IMR-90 (cell line): ENCODE measurements around the gene GMFB. TPM values are rescaled to one million over a fixed set of nuclear protein-coding genes. Genes with fewer than 3 reads are reported as not detected.

Experiments used
- ATAC-seq: fragments of 200-7000 bp; cut with Tn5 transposase; 2 replicates; pipeline ENCODE4 v1.9.1; 2020; ENCODE audit warnings: low read depth, mild to moderate bottlenecking, moderate library complexity
- BruUV-seq: library from RNA; stranded (reverse); fragments of 400-500 nt; replicated peaks from 2 replicates; lab custom pipeline; 2021; lab: Mats Ljungman, UMichigan
- CTCF ChIA-PET: fragments of 300-600 bp; formaldehyde crosslinking; extraction: SDS; loops from one replicate; lab custom pipeline; 2021; ENCODE audit warnings: antibody characterized with exemption; lab: Yijun Ruan, JAX
- POLR2A ChIA-PET: fragments of 300-600 bp; sonication (Branson Sonifier 250); formaldehyde crosslinking; loops from one replicate; lab custom pipeline; 2022; ENCODE audit warnings: antibody characterized with exemption; ENCODE audit not compliant: unreplicated experiment; lab: Charles Lee
- DNase-seq: peaks from one replicate; pipeline ENCODE4 v3.0.0; 2013
- H2AFZ ChIP-seq: replicated peaks from 2 replicates; pipeline ENCODE3; 2013; ENCODE audit warnings: low read length, mild to moderate bottlenecking; ENCODE audit not compliant: poor library complexity
- H2AK5ac ChIP-seq: 2 replicates; pipeline ENCODE4 v1.6.1; 2013; ENCODE audit warnings: low read depth, low read length, inconsistent platforms
- H2AK9ac ChIP-seq: replicated peaks from 2 replicates; pipeline ENCODE3; 2013; ENCODE audit warnings: mild to moderate bottlenecking, low read depth, low read length, moderate library complexity; ENCODE audit not compliant: poor library complexity
- H2BK120ac ChIP-seq: 2 replicates; pipeline ENCODE4 v1.6.1; 2013; ENCODE audit warnings: low read depth, low read length, inconsistent platforms
- H2BK15ac ChIP-seq: 3 replicates; pipeline ENCODE4 v1.6.1; 2013; ENCODE audit warnings: low read depth, low read length, inconsistent platforms
- H2BK20ac ChIP-seq: 2 replicates; pipeline ENCODE4 v1.6.1; 2013; ENCODE audit warnings: low read depth, mild to moderate bottlenecking, inconsistent platforms, low read length, moderate library complexity
- H2BK5ac ChIP-seq: 2 replicates; pipeline ENCODE4 v1.6.1; 2013; ENCODE audit warnings: mild to moderate bottlenecking, low read depth, low read length, inconsistent platforms; ENCODE audit not compliant: poor library complexity, severe bottlenecking
- H3K14ac ChIP-seq: replicated peaks from 2 replicates; pipeline ENCODE4 v1.6.1; 2013; ENCODE audit warnings: low read depth, low read length, inconsistent platforms
- H3K18ac ChIP-seq: 2 replicates; pipeline ENCODE4 v1.6.1; 2013; ENCODE audit warnings: low read depth, low read length, control low read depth
- H3K23ac ChIP-seq: 2 replicates; pipeline ENCODE4 v1.6.1; 2013; ENCODE audit warnings: low read depth, low read length, inconsistent platforms
- H3K27ac ChIP-seq: 2 replicates; pipeline ENCODE4 v1.5.1; 2013; ENCODE audit warnings: mild to moderate bottlenecking, control low read depth, low read length; ENCODE audit not compliant: insufficient read depth
- H3K27me3 ChIP-seq: 2 replicates; pipeline ENCODE4 v1.6.1; 2013; ENCODE audit warnings: low read length; ENCODE audit not compliant: control insufficient read depth, insufficient read depth
- H3K36me3 ChIP-seq: 2 replicates; pipeline ENCODE4 v1.6.1; 2013; ENCODE audit warnings: low read length, mixed read lengths; ENCODE audit not compliant: control insufficient read depth, insufficient read depth
- H3K4ac ChIP-seq: 2 replicates; pipeline ENCODE4 v1.6.1; 2013; ENCODE audit warnings: low read depth, low read length, inconsistent platforms
- H3K4me1 ChIP-seq: 2 replicates; pipeline ENCODE4 v1.6.1; 2013; ENCODE audit warnings: low read length, mixed read lengths; ENCODE audit not compliant: control insufficient read depth, insufficient read depth
- H3K4me2 ChIP-seq: 2 replicates; pipeline ENCODE4 v1.6.1; 2013; ENCODE audit warnings: low read depth, mild to moderate bottlenecking, control low read depth, low read length, moderate library complexity
- H3K4me3 ChIP-seq: 2 replicates; pipeline ENCODE4 v1.5.1; 2013; ENCODE audit warnings: low read depth, mild to moderate bottlenecking, control low read depth, low read length, moderate library complexity; ENCODE audit not compliant: insufficient read depth
- H3K56ac ChIP-seq: 2 replicates; pipeline ENCODE4 v1.6.1; 2013; ENCODE audit warnings: low read length, inconsistent platforms; ENCODE audit not compliant: insufficient read depth; ENCODE audit errors: extremely low read depth
- H3K79me1 ChIP-seq, 2 experiments: 2 replicates each; pipeline ENCODE4 v1.6.1; 2013; ENCODE audit warnings: low read length in 2 of 2, inconsistent platforms in 1 of 2, low read depth in 1 of 2
- H3K9ac ChIP-seq: 2 replicates; pipeline ENCODE4 v1.6.1; 2013; ENCODE audit warnings: low read depth, low read length, control low read depth
- H3K9me1 ChIP-seq: 2 replicates; pipeline ENCODE4 v1.6.1; 2013; ENCODE audit warnings: low read length, inconsistent platforms; ENCODE audit not compliant: insufficient read depth
- H3K9me3 ChIP-seq: 2 replicates; pipeline ENCODE4 v1.6.1; 2013; ENCODE audit warnings: low read length; ENCODE audit not compliant: control insufficient read depth, insufficient read depth
- H4K20me1 ChIP-seq: 2 replicates; pipeline ENCODE4 v1.6.1; 2013; ENCODE audit warnings: low read length, inconsistent platforms; ENCODE audit not compliant: insufficient read depth
- H4K5ac ChIP-seq: 2 replicates; pipeline ENCODE4 v1.6.1; 2013; ENCODE audit warnings: mild to moderate bottlenecking, low read depth, low read length, control low read depth
- H4K8ac ChIP-seq, 2 experiments: 2 replicates each; pipeline ENCODE4 v1.6.1; 2013; ENCODE audit warnings: low read depth in 2 of 2, low read length in 2 of 2, control low read depth in 1 of 2, inconsistent platforms in 1 of 2
- H4K91ac ChIP-seq: 2 replicates; pipeline ENCODE4 v1.6.1; 2013; ENCODE audit warnings: low read depth, low read length, inconsistent platforms; ENCODE audit not compliant: insufficient read depth
- CHD1 ChIP-seq: IDR thresholded peaks from 2 replicates; pipeline ENCODE4 v1.6.1; 2012; ENCODE audit warnings: low read depth, low read length, improper control_type of control experiment
- FOS ChIP-seq: fragments of 150-350 bp; IDR thresholded peaks from 2 replicates; pipeline ENCODE4 v1.6.1; 2016; ENCODE audit warnings: low read depth, low read length
- MAFK ChIP-seq: IDR thresholded peaks from 2 replicates; pipeline ENCODE4 v1.6.1; 2012; ENCODE audit warnings: low read depth, low read length, improper control_type of control experiment
- MXI1 ChIP-seq: IDR thresholded peaks from 2 replicates; pipeline ENCODE4 v1.6.1; 2012; ENCODE audit warnings: low read depth, mild to moderate bottlenecking, low read length, moderate library complexity, borderline replicate concordance
- POLR2A ChIP-seq: IDR thresholded peaks from 2 replicates; pipeline ENCODE4 v1.6.1; 2012; ENCODE audit warnings: mild to moderate bottlenecking, low read depth, low read length
- RAD21 ChIP-seq: IDR thresholded peaks from 2 replicates; pipeline ENCODE4 v1.6.1; 2012; ENCODE audit warnings: low read length, improper control_type of control experiment
- WGBS, 2 experiments: methylation state at CpG; one replicate each; pipeline versions ENCODE4 v1.1.5 to v1.1.7; 2013; ENCODE audit warnings: missing lambda C conversion rate in 2 of 2; ENCODE audit not compliant: insufficient read length in 1 of 2; ENCODE audit errors: extremely low coverage in 2 of 2; 5-methylcytosine and 5-hydroxymethylcytosine counted together
- dilution Hi-C: fragments of 300-500 bp; cut with HindIII; formaldehyde crosslinking; loops from one replicate; pipeline ENCODE4 v1.14.3; 2018; ENCODE audit warnings: low sequenced_read_pairs; ENCODE audit not compliant: unreplicated experiment
- in situ Hi-C: fragments of 300-500 bp; cut with MboI; formaldehyde crosslinking; loops from 3 replicates; pipeline ENCODE4 v1.14.3; 2019; ENCODE audit warnings: low sequenced_read_pairs, inconsistent platforms, mixed read lengths
- intact Hi-C: fragments of 100-400 bp; cut with micrococcal nuclease; formaldehyde crosslinking; loops from 2 replicates; pipeline ENCODE4 v1.10.0; 2022
- polyA plus RNA-seq, 3 experiments: library from polyadenylated mRNA; depleted of rRNA; stranded (reverse); fragments of >200 nt; gene quantifications; 2 replicates each; pipeline ENCODE4 v1.2.3, GENCODE V29; 2012; ENCODE audit warnings: low replicate concordance in 1 of 3
- total RNA-seq: library from RNA; depleted of rRNA; stranded (reverse); fragments of >200 nt; gene quantifications from 2 replicates; pipeline ENCODE4 v1.2.3, GENCODE V29; 2012

GMFB gene
- total and polyA plus RNA-seq, 2 of the 4 experiments (the other 2 are of a cell fraction): 22.4 to 59.1 TPM

- DNase-seq (no peak), ATAC-seq (no peak)
- Histone ChIP-seq H3K27ac (no peak overlapping the region), H4K5ac (no peak overlapping the region), H2AFZ (no peak overlapping the region), H3K23ac (no peak overlapping the region), H2BK15ac (no peak overlapping the region), H2AK5ac (no peak overlapping the region), H3K4ac (no peak overlapping the region), H3K18ac (no peak overlapping the region), H3K56ac (no peak overlapping the region), H3K9ac (no peak overlapping the region), H3K4me2 (no peak overlapping the region), H2AK9ac (no peak overlapping the region), H4K8ac (no peak overlapping the region), H2BK120ac (no peak overlapping the region), H2BK20ac (no peak overlapping the region), H3K4me1 (no peaks in the 10 kb centered on the region), H3K79me1 (no peaks in the 10 kb centered on the region), H3K9me1 (no peaks in the 10 kb centered on the region), H3K14ac (no peak overlapping the region), H4K20me1 (no peaks in the 10 kb centered on the region), H2BK5ac (no peak overlapping the region), H4K91ac (no peak overlapping the region), H3K27me3 (no peaks in the 10 kb centered on the region), H3K36me3 (no peaks in the 10 kb centered on the region), H3K4me3 (no peak overlapping the region), H3K9me3 (no peaks in the 10 kb centered on the region)
- no TSS peak for BruUV-seq
- TF ChIP-seq POLR2A (no peak), FOS (no peak), RAD21 (no peak), MAFK (no peak), MXI1 (no peak), CHD1 (no peak)
- in situ Hi-C loops (no loop called here), intact Hi-C loops (no loop called here), dilution Hi-C loops (no loop called here)
- no CpG with 5 or more reads among the region's 3 CpGs for WGBS, 2 experiments
- ChIA-PET CTCF (no interaction called here), POLR2A (no interaction called here)
These were observed 35.5 kb downstream of the GMFB start for GRCh38 chr14:54453252-54453651.
